NCI-H345 treated with DMSO at 0.1 percent for 48 hours (cell line): ENCODE results near the gene OR8B12.

Source experiments
- DNase-seq: peaks from one replicate; lab custom pipeline; 2025; ENCODE audit not compliant: unreplicated experiment; lab: John Stamatoyannopoulos, UW

The OR8B12 gene

DNA sequence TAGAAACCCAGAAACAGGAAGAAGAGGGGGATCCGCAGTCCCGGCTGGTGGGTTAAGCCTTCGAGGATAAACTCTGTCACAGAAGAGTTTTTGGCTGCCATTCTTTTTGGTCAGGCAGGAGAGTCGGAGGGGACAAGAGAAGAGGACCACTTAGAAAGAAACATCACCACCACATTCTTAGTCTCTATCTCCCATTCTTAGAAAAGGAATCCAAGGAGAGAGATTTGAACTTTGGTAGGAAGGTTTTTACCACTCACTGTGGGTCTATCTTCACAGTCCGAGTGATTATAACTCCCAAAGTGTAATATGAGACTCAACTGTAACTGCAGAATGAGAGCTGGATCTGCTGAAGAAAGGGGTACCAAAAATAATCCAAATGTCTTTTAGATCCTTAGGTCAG is at the start of gene OR8B12:
Gene OR8B12, minus strand, starts transcription at position 101 of the 400 bp plus-strand sequence. Its CDS starts 0 bp downstream, at position 101.
- DNase-seq, result no peak

DNA sequence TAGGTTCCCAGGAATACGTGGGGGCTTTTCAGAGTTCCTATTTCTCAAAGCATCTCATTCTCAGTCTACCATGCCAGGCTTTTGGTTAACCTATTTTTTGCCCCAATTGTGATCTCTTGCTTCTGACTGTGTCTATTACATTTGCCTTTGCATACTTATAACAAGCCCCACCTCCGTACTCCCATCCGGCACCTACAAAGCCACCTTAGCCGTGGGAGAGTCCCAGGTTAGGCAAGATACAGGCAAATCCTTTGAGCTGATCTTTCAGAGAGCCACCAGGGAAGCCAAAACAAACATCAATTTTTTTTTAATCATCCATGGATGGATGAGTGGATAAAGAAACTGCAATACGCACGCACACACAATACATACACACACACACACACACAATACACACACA is 49.2 kb upstream of the OR8B12 start:
- DNase-seq, result no peak

DNA sequence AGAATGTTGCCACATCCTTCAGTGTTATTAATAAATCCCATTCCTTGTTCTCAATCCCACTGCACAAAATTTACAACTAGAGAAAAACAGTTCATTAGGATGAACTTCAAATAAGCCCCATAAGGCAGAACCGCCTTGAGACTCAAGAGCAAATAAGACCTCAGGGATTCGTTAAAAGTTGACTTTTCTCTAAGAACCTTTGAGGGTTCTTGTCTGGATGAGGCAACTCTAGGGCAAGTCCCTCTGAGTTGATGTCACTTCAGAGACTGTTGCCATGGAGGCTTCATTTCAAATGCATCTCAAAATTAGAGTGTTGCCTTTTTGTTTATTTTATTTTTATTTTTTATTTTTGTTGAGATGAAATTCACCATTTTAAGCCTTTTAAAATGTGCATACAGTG is 48.0 kb upstream of the OR8B12 start:
- DNase-seq, result no peak

DNA sequence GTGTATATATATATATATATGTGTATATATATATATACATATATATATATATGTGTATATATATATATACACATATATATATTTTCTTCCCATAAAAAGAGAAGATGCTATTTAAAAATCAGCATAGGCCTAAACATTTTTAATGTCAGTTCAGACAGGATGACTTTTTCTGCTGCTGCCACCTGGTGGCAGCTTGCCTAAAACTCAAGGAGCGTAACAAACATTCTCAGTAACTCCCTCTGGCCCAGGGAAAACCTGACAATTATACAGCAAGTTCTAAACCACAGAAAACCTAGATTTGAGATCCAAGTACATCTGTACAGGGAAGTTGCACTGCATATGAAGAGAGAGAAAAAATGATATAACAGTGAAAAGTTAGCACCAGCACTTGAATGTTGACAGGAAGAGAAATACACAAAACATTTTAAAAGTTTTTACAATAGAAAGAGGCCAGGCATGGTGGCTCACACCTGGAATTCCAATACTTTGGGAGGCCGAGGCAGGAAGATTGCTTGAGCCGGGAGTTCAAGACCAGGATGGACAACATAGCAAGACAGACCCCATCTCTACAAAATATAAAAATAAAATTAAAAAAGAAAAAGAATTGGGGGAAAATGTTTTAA is 42.9 kb upstream of the OR8B12 start:
- peak; percentile 12 for DNase-seq

DNA sequence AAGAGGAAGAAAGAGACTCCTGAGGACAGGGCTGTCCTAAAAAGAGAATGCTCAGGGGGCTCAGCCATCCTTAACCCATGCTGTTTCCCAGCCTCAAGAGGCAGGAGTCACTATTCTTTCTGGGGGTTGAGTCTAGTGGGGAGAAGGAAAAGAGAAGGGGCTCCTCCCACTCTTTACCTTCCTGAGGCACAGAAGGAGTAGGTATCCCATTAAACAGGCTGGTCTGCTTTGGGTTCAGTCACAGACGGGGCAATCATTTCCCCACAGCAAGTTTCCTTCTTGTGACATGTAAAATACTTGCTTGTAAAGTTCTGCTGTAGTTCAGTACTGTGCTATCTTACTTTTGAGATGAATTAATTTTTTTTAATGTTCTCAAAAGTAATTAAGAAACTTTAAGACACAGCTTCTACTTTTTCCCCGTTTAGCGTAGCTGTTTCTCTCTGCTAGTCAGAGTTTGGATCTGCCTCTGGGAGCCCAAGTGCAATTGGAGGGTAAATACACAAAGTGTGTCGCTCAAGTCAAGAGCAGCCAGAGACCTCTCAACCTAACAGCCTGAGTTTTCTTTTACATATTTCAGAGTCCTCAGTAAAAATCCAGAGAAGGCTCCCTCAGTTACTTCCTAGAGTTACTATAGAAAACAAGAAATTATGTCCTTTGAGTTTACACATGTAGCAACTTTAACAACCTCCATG is 41.4 kb upstream of the OR8B12 start:
- no peak for DNase-seq

DNA sequence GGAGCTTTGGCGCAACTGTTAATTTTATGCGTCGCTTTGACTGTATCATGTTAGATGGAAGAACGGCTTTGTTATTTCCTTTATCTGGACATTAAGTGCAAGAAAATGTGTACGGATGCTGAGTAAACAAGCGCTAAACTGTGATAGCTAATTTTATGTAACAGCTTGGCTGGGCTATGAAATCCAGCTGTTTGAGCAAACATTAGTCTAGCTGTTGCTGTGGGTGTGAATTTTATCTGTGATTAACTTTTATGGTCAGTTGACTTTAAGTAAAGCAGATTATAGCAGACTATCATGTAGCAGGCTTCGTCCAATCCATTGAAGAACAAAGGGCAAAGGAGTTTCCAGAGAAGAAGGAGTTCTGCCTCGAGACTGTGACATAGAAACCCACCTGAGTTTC is 40.3 kb upstream of the OR8B12 start:
- no peak for DNase-seq

DNA sequence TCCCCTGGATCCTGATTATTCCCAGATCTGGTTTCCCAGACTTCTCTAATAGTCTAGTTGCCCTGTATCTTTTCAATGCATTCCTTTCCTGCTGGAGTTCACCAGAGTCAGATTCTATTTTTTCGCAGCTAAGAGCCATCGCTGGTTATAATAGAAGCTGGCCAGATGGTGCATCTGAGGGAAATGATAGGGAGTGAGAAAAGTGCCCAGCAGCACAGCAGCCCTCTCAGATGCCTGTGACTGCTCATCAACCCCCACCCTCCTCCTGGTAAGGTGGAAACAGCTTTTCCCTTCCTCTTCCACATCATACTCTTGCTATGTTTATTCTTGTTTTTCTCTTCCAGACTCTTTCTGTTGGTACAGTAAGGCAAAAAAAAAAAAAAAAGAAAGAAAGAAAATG is 39.1 kb upstream of the OR8B12 start:
- DNase-seq, result no peak

- no peak for DNase-seq
Observed at GRCh38 chr11:124581817-124582216, 38.4 kb upstream of the OR8B12 start.

GRCh38 chr11:124578761-124579160 is 35.3 kb upstream of the OR8B12 start:
- no peak for DNase-seq

DNA sequence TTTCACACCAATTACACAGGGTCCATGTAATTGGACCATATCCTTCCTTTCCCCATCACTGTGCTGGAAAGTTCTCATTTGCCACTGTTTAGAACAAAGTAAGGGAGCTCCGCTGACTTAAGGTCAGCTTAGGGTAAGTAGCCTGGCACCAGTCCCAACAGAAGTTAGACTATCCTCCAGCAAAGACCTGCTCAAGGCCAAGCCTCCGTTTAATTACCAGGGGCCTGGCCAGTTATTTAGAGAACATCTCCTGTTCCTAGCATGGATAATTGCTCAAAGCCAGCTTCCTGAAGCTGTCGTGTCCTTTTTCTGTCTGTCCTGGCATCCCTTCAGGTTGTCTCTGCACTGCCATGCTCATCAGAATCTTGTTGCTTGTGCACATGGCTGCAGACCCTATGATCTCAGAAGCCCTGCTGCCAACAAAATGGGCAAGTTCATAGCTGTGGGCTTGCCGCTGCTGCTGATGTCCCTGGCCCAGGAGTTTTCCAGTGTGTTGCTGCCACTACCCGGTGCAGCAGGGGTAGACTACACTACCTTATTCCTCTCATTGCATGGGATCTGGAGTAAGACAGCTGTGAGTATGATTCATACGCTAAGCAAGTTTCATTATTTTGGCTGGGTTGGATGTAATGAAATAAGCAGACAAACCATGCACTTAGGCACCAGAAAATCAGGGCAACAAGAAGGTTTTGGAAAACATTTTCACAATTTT is 34.4 kb upstream of the OR8B12 start:
- no peak for DNase-seq

DNA sequence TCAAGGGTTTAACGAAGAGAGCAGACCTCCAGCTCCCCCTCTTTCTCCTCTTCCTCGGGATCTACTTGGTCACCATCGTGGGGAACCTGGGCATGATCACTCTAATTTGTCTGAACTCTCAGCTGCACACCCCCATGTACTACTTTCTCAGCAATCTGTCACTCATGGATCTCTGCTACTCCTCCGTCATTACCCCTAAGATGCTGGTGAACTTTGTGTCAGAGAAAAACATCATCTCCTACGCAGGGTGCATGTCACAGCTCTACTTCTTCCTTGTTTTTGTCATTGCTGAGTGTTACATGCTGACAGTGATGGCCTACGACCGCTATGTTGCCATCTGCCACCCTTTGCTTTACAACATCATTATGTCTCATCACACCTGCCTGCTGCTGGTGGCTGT is 26.7 kb upstream of the OR8B12 start:
- DNase-seq, result no peak

- DNase-seq, result no peak
Observed at GRCh38 chr11:124569697-124570096, 26.2 kb upstream of the OR8B12 start, which contains the start of gene OR8A1. TSS of gene OR8A1 (plus strand) at chr11:124569997. CDS start at chr11:124570120, 123 bp downstream.

- DNase-seq, result no peak
Observed at GRCh38 chr11:124556828-124557227, 13.4 kb upstream of the OR8B12 start.

DNA sequence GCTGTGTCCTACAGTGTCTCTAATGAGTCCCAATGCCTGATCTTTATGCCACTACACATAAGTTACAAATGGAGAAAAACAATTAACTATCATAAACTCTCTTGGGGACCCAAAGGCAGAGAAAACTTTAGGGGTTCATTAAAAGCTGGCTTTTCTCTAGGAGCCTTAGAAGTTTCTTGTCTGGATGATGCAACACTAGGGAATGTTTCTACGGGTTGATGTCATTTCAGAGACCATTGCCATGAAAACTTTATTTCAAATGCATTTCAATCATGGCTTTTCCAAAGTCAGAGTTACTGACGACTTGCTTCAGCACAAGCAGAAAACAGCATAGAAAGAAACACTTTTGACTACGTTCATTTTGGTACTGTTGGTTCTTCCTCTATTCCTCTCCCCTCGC is 8.5 kb upstream of the OR8B12 start:
- DNase-seq, result no peak

- DNase-seq, result no peak
Observed at GRCh38 chr11:124551189-124551588, 7.7 kb upstream of the OR8B12 start.

- DNase-seq, result no peak
Observed at GRCh38 chr11:124543145-124543544, 309 bp downstream of the OR8B12 start.

GRCh38 chr11:124541204-124541603 is 2.2 kb downstream of the OR8B12 start:
- DNase-seq, result no peak

GRCh38 chr11:124538019-124538418 is 5.4 kb downstream of the OR8B12 start:
- no peak for DNase-seq

GRCh38 chr11:124536520-124536919 is 6.9 kb downstream of the OR8B12 start:
- DNase-seq, result no peak

GRCh38 chr11:124535552-124536232 is 7.8 kb downstream of the OR8B12 start:
- no peak for DNase-seq

DNA sequence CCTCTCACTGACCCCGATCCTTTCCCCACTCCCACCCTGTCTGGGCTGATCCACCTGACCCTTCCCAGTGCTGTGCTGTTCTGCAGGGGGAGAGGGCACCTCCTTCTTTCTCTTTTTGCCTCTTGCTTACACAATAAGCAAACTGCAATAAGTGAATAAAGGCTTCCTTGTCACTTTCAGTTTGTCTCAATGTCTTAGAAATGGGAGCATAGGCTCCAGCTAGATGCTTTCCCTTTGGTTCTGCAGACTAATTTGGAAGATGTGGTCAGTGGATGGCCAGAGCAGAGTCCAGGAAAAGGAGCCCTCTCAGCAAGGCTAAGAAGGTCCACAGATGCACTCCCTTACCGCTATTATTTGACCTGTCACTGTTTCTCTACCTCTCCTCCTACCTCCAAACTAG is 9.4 kb downstream of the OR8B12 start:
- DNase-seq, result no peak

GRCh38 chr11:124533626-124534025 is 9.8 kb downstream of the OR8B12 start:
- DNase-seq, result no peak
